A549 (cell line): Measurements from ENCODE around the gene SURF6. TPM values are rescaled to one million over a fixed set of nuclear protein-coding genes. Genes with fewer than 3 reads are reported as not detected.
A peak's percentile ranks its signal among the peaks of the same experiment; 100 is the strongest.

ENCODE experiments used
- ATAC-seq, 2 experiments: fragments of 200-7000 bp in 1 of 2; fragments of >200 bp in 1 of 2; cut with Nextera tagmentation in 1 of 2; cut with Tn5 transposase in 1 of 2; 3 replicates each; pipeline versions ENCODE4 v1.8.0 to v1.9.1; 2018 to 2020; ENCODE audit warnings: mild to moderate bottlenecking in 1 of 2, moderate library complexity in 1 of 2
- CTCF ChIA-PET: fragments of 300-600 bp; sonication (Branson Sonifier 250); formaldehyde crosslinking; extraction: SDS; loops from one replicate; lab custom pipeline; 2021; ENCODE audit warnings: antibody characterized with exemption, inconsistent platforms; lab: Yijun Ruan, JAX
- POLR2A ChIA-PET: fragments of 350-600 bp; formaldehyde crosslinking; extraction: SDS; loops from one replicate; lab custom pipeline; 2021; ENCODE audit warnings: antibody characterized with exemption, inconsistent platforms; lab: Yijun Ruan, JAX
- DNase-seq, 2 experiments: peaks; one replicate each; pipeline versions ENCODE4 v3.0.0 to v3.0.0-alpha.2; 2011 to 2016; ENCODE audit warnings: low read depth in 1 of 2, low spot score in 1 of 2
- FAIRE-seq: peaks from 2 replicates; lab custom pipeline; 2011; peaks lifted over from hg19 to GRCh38; lab: Jason Lieb, UNC
- H3K27ac ChIP-seq, 2 experiments: fragments of >200 bp; sonication (Bioruptor Twin); formaldehyde crosslinking; 3 replicates each; pipeline ENCODE4 v1.5.1; 2016 to 2017
- H3K4me1 ChIP-seq: fragments of >200 bp; sonication (Bioruptor Twin); formaldehyde crosslinking; 3 replicates; pipeline ENCODE4 v1.6.1; 2016
- H3K4me2 ChIP-seq: fragments of >200 bp; sonication (Bioruptor Twin); formaldehyde crosslinking; 3 replicates; pipeline ENCODE4 v1.6.1; 2016
- H3K4me3 ChIP-seq: fragments of >200 bp; sonication (Bioruptor Twin); formaldehyde crosslinking; 3 replicates; pipeline ENCODE4 v1.5.1; 2016
- H3K9me3 ChIP-seq: fragments of >200 bp; sonication (Bioruptor Twin); formaldehyde crosslinking; 3 replicates; pipeline ENCODE4 v1.6.1; 2016
- BHLHE40 ChIP-seq: IDR thresholded peaks from 2 replicates; pipeline ENCODE4 v1.6.1; 2012; ENCODE audit warnings: low read depth, low read length, inconsistent platforms
- CBX2 ChIP-seq: fragments of 200-600 bp; sonication (generic); IDR thresholded peaks from 2 replicates; pipeline ENCODE4 v1.6.1; 2016; ENCODE audit warnings: low read depth, mild to moderate bottlenecking, borderline replicate concordance
- EHF ChIP-seq: fragments of 250-450 bp; sonication (Bioruptor Pico); IDR thresholded peaks from 2 replicates; pipeline ENCODE4 v1.5.0; 2020; ENCODE audit warnings: mild to moderate bottlenecking
- EHMT2 ChIP-seq: fragments of 200-600 bp; sonication (generic); IDR thresholded peaks from 2 replicates; pipeline ENCODE4 v1.6.1; 2016; ENCODE audit warnings: antibody characterized with exemption, low read depth, mild to moderate bottlenecking, moderate library complexity
- ESRRA ChIP-seq: fragments of 150-350 bp; IDR thresholded peaks from 2 replicates; pipeline ENCODE4 v1.6.1; 2014; ENCODE audit warnings: mild to moderate bottlenecking, low read length, borderline replicate concordance
- FOXS1 ChIP-seq: fragments of 250-450 bp; sonication (Bioruptor Pico); IDR thresholded peaks from 2 replicates; pipeline ENCODE4 v1.5.0; 2020; ENCODE audit warnings: mild to moderate bottlenecking, moderate library complexity
- GATA3 ChIP-seq: IDR thresholded peaks from 2 replicates; pipeline ENCODE4 v1.6.1; 2012; ENCODE audit warnings: borderline replicate concordance
- HEYL ChIP-seq: fragments of 250-450 bp; sonication (Bioruptor Pico); IDR thresholded peaks from 2 replicates; pipeline ENCODE4 v1.8.0; 2021; ENCODE audit warnings: mild to moderate bottlenecking, moderate library complexity
- HOXA7 ChIP-seq: fragments of 250-450 bp; sonication (Bioruptor Pico); IDR thresholded peaks from 2 replicates; pipeline ENCODE4 v1.5.0; 2020; ENCODE audit warnings: mild to moderate bottlenecking, moderate library complexity
- HOXB13 ChIP-seq: fragments of 250-450 bp; sonication (Bioruptor Pico); IDR thresholded peaks from 2 replicates; pipeline ENCODE4 v1.5.0; 2020; ENCODE audit warnings: low read depth, mild to moderate bottlenecking, moderate library complexity
- HOXB5 ChIP-seq: fragments of 250-450 bp; sonication (Bioruptor Pico); IDR thresholded peaks from 2 replicates; pipeline ENCODE4 v1.5.0; 2020; ENCODE audit warnings: mild to moderate bottlenecking, moderate library complexity
- JUNB ChIP-seq: fragments of >200 bp; sonication (Bioruptor Twin); formaldehyde crosslinking; IDR thresholded peaks from 2 replicates; pipeline ENCODE4 v1.6.1; 2016
- KDM1A ChIP-seq: fragments of 200-600 bp; sonication (generic); IDR thresholded peaks from 2 replicates; pipeline ENCODE4 v1.6.1; 2016; ENCODE audit warnings: low read depth, mild to moderate bottlenecking
- KDM5A ChIP-seq: fragments of 200-600 bp; sonication (generic); IDR thresholded peaks from 2 replicates; pipeline ENCODE4 v1.6.1; 2016; ENCODE audit warnings: antibody characterized with exemption, mild to moderate bottlenecking
- MAZ ChIP-seq: fragments of 150-350 bp; IDR thresholded peaks from 2 replicates; pipeline ENCODE4 v1.6.1; 2014; ENCODE audit warnings: antibody characterized with exemption, low read depth, low read length, borderline replicate concordance
- NR3C1 ChIP-seq: fragments of >200 bp; sonication (Bioruptor Twin); formaldehyde crosslinking; IDR thresholded peaks from 3 replicates; pipeline ENCODE4 v1.6.1; 2017
- POLR2A ChIP-seq: IDR thresholded peaks from 2 replicates; pipeline ENCODE4 v1.6.1; 2012; ENCODE audit warnings: mild to moderate bottlenecking, low read length
- RAD21 ChIP-seq, 2 experiments: fragments of >200 bp in 1 of 2; sonication (Bioruptor Twin) in 1 of 2; formaldehyde crosslinking in 1 of 2; IDR thresholded peaks in 1 of 2; conservative IDR thresholded peaks in 1 of 2; 2 replicates in 1 of 2; 3 replicates in 1 of 2; pipeline ENCODE4 v1.6.1; 2012 to 2018; ENCODE audit warnings: inconsistent platforms in 1 of 2
- RARB ChIP-seq: fragments of 250-450 bp; sonication (Bioruptor Pico); IDR thresholded peaks from 2 replicates; pipeline ENCODE4 v1.8.0; 2021; ENCODE audit warnings: mild to moderate bottlenecking, moderate library complexity
- RNF2 ChIP-seq: fragments of 200-600 bp; sonication (generic); IDR thresholded peaks from 2 replicates; pipeline ENCODE4 v1.6.1; 2016; ENCODE audit warnings: low read depth, mild to moderate bottlenecking, antibody characterized with exemption, moderate library complexity, borderline replicate concordance
- SMC3 ChIP-seq: fragments of >200 bp; sonication (Bioruptor Twin); formaldehyde crosslinking; IDR thresholded peaks from 3 replicates; pipeline ENCODE4 v1.6.1; 2018; ENCODE audit warnings: inconsistent platforms
- TFCP2L1 ChIP-seq: fragments of 250-450 bp; sonication (Bioruptor Pico); IDR thresholded peaks from 2 replicates; pipeline ENCODE4 v1.5.0; 2021; ENCODE audit warnings: mild to moderate bottlenecking
- TP53 ChIP-seq: fragments of 250-450 bp; sonication (Bioruptor Pico); IDR thresholded peaks from 2 replicates; pipeline ENCODE4 v1.5.0; 2021; ENCODE audit warnings: mild to moderate bottlenecking, moderate library complexity
- ZC3H11A ChIP-seq: fragments of 450-650 bp; IDR thresholded peaks from 2 replicates; pipeline ENCODE4 v1.6.1; 2014; ENCODE audit warnings: antibody characterized with exemption, mild to moderate bottlenecking
- ZFP36 ChIP-seq: fragments of 450-650 bp; IDR thresholded peaks from 2 replicates; pipeline ENCODE4 v1.6.1; 2014; ENCODE audit warnings: borderline replicate concordance; ENCODE audit not compliant: partially characterized antibody
- ZSCAN20 ChIP-seq: fragments of 250-450 bp; sonication (Bioruptor Pico); IDR thresholded peaks from 2 replicates; pipeline ENCODE4 v1.8.0; 2022; ENCODE audit warnings: mild to moderate bottlenecking, moderate library complexity
- WGBS: methylation state at CpG from one replicate; pipeline ENCODE4 v1.1.6; 2017; ENCODE audit errors: missing lambda C conversion rate; 5-methylcytosine and 5-hydroxymethylcytosine counted together
- polyA minus RNA-seq: library from RNA; depleted of rRNA, polyadenylated mRNA; stranded (reverse); fragments of >200 nt; gene quantifications from 2 replicates; pipeline ENCODE4 v1.2.3, GENCODE V29; 2011; rRNA and poly(A)+ RNA removed
- polyA plus RNA-seq, 4 experiments: library from polyadenylated mRNA; depleted of rRNA in 3 of 4; stranded (reverse); fragments of >200 nt; fragmentation: RNase III in 1 of 4; extraction: RNeasy Plus Mini Kit Qiagen cat#74134 plus additional on column Dnase treatment in 1 of 4; gene quantifications; 2 replicates in 3 of 4; 3 replicates in 1 of 4; pipeline ENCODE4 v1.2.3, GENCODE V29; 2011 to 2017
- TF ChIP-seq, protein P1 (sequence below): fragments of >200 bp; sonication (Bioruptor Twin); formaldehyde crosslinking; IDR thresholded peaks from 3 replicates; pipeline ENCODE4 v1.6.1; 2016
- TF ChIP-seq, protein P2 (sequence below): IDR thresholded peaks from 2 replicates; pipeline ENCODE4 v1.6.1; 2012
- TF ChIP-seq, protein P3 (sequence below): IDR thresholded peaks from 2 replicates; pipeline ENCODE4 v1.6.1; 2012
- TF ChIP-seq, protein P4 (sequence below): IDR thresholded peaks from 2 replicates; pipeline ENCODE4 v1.6.1; 2012; ENCODE audit warnings: low read depth, borderline replicate concordance
- TF ChIP-seq, protein P5 (sequence below): fragments of >200 bp; sonication (Bioruptor Twin); formaldehyde crosslinking; IDR thresholded peaks from 3 replicates; pipeline ENCODE4 v1.5.1; 2016
- TF ChIP-seq, protein P6 (sequence below): fragments of 250-450 bp; sonication (Bioruptor Pico); IDR thresholded peaks from 2 replicates; pipeline ENCODE4 v1.5.0; 2021; ENCODE audit warnings: mild to moderate bottlenecking, moderate library complexity, borderline replicate concordance
- TF ChIP-seq, protein P7 (sequence below): fragments of >200 bp; sonication (Bioruptor Twin); formaldehyde crosslinking; IDR thresholded peaks from 2 replicates; pipeline ENCODE4 v1.6.1; 2016

Gene SURF6
- polyA plus RNA-seq (2011; rRNA removed): 7.1 and 10.5 TPM in 2 replicates
- polyA plus RNA-seq (2012; cell fraction: cytosol; rRNA removed): 21.8 and 29.4 TPM in 2 replicates
- 32.6 and 37.4 TPM in 2 replicates for polyA plus RNA-seq (2012; cell fraction: nucleus; rRNA removed)
- 23.0 to 26.8 TPM (median 25.1 TPM) in 3 replicates for polyA plus RNA-seq (2017; fragmentation: RNase III; extraction: RNeasy Plus Mini Kit Qiagen cat#74134 plus additional on column Dnase treatment)
- polyA minus RNA-seq: 2.4 and 2.8 TPM in 2 replicates

DNA sequence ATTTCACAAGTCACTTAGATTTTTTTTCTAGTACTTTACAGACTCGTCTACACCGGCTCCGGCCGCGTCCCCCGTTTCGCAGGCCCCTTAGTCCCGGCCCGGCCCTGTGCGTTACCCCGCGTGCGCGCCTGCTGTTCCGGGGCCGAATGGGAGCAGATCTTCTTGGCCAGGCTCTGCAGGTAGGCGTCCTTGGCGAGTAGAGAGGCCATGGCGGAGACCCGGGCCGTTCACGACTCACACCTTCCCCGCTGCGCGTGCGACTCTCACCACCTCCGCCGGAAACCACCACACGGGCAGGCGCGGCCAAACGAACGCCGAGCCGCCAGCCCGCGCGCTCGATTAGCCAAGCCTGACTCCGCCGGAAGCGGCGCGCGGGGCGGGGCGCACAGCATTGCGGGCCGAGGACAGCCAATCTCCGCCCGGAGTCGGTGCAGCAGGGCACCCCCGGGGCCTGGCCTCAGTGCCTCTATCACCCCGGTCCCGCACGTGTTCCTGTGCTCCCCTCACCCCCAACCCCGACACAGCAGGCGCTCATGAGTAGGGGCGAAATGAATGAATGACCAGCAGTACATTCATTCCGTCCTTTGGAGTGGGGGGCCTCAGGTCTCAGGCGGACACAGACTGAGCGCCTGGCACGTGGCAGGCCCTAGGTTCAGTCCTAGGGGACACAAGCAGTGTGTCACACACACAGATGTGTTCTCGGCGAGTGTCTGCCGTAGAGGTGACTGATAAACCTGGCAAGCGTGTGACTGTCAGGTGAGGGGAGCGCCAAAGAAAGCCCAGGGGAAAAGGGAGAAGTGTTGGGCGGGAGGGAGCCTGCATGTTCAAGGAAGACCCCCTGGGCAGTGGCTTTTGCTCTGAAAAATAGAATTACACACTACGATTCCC is at the start of gene SURF6:
SURF6 (minus strand) TSS at position 265 of the 888 bp plus-strand sequence; CDS start at position 209, 56 bp downstream.
- whole genome bisulfite sequencing: 21% methylated on average over 39 of the region's 70 CpGs
- Histone ChIP-seq H3K4me1 (peaks cover 16% of the 10 kb centered on the region), H3K4me2 (peak within 1 kb of the TSS; percentile 95), H3K4me3 (peak within 1 kb of the TSS; percentile 83), H3K9me3 (no peaks in the 10 kb centered on the region), H3K27ac (peak within 1 kb of the TSS; percentile 91 to 97)
- CTCF ChIA-PET: interaction anchor here (0.6 kb wide), 1 partner anchor 144 kb away, joined by 3 read pairs; no protein-coding TSS in a partner anchor
- FAIRE-seq (peak; percentile 78), ATAC-seq (peak; percentile 94 to 95), DNase-seq (peak; percentile 75 to 91)
- POLR2A ChIA-PET: interaction anchor here (0.7 to 1.4 kb wide), 2 partner anchors 12 to 15 kb away, joined by 3 to 5 read pairs; partner anchors contain the start of genes MED22 and RPL7A
- TF ChIP-seq TFCP2L1 (peak; percentile 22; the same call in 1 of the 2 replicates), HOXB13 (CRISPR knock-in tag) (peak; percentile 84), ZSCAN20 (CRISPR knock-in tag) (no peak), HEYL (CRISPR knock-in tag) (no peak), HOXB5 (CRISPR knock-in tag) (peak; percentile 45; the same call in 1 of the 2 replicates), FOXS1 (CRISPR knock-in tag) (peak; percentile 67; the same call in 1 of the 2 replicates), EHF (CRISPR knock-in tag) (peak; percentile 61; the same call in 1 of the 2 replicates), ESRRA (no peak), EHMT2 (no peak), SMC3 (no peak), TP53 (CRISPR knock-in tag) (peak; percentile 82), GATA3 (peak; percentile 67), BHLHE40 (peak; percentile 71), ZC3H11A (no peak), RAD21 (conservative IDR thresholded peaks at IDR 0.05 in 1 of 2, IDR thresholded peaks at IDR 0.05 in 1 of 2) (no peak), POLR2A (peak; percentile 78), ZFP36 (no peak), HOXA7 (CRISPR knock-in tag) (no peak), CBX2 (no peak), NR3C1 (no peak), JUNB (no peak), RARB (CRISPR knock-in tag) (no peak), MAZ (0 out of 2 replicates have a peak, but pooled peaks have one; percentile 62), KDM5A (peak; percentile 74), RNF2 (no peak), KDM1A (no peak)
- TF ChIP-seq, protein P1, sequence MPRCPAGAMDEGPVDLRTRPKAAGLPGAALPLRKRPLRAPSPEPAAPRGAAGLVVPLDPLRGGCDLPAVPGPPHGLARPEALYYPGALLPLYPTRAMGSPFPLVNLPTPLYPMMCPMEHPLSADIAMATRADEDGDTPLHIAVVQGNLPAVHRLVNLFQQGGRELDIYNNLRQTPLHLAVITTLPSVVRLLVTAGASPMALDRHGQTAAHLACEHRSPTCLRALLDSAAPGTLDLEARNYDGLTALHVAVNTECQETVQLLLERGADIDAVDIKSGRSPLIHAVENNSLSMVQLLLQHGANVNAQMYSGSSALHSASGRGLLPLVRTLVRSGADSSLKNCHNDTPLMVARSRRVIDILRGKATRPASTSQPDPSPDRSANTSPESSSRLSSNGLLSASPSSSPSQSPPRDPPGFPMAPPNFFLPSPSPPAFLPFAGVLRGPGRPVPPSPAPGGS: peak; percentile 84
- TF ChIP-seq, protein P2, sequence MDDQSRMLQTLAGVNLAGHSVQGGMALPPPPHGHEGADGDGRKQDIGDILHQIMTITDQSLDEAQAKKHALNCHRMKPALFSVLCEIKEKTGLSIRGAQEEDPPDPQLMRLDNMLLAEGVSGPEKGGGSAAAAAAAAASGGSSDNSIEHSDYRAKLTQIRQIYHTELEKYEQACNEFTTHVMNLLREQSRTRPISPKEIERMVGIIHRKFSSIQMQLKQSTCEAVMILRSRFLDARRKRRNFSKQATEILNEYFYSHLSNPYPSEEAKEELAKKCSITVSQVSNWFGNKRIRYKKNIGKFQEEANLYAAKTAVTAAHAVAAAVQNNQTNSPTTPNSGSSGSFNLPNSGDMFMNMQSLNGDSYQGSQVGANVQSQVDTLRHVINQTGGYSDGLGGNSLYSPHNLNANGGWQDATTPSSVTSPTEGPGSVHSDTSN: peak; percentile 84
- TF ChIP-seq, protein P3, sequence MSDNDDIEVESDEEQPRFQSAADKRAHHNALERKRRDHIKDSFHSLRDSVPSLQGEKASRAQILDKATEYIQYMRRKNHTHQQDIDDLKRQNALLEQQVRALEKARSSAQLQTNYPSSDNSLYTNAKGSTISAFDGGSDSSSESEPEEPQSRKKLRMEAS: peak; percentile 99
- TF ChIP-seq, protein P4, sequence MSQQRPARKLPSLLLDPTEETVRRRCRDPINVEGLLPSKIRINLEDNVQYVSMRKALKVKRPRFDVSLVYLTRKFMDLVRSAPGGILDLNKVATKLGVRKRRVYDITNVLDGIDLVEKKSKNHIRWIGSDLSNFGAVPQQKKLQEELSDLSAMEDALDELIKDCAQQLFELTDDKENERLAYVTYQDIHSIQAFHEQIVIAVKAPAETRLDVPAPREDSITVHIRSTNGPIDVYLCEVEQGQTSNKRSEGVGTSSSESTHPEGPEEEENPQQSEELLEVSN: peak; percentile 94
- TF ChIP-seq, protein P5, sequence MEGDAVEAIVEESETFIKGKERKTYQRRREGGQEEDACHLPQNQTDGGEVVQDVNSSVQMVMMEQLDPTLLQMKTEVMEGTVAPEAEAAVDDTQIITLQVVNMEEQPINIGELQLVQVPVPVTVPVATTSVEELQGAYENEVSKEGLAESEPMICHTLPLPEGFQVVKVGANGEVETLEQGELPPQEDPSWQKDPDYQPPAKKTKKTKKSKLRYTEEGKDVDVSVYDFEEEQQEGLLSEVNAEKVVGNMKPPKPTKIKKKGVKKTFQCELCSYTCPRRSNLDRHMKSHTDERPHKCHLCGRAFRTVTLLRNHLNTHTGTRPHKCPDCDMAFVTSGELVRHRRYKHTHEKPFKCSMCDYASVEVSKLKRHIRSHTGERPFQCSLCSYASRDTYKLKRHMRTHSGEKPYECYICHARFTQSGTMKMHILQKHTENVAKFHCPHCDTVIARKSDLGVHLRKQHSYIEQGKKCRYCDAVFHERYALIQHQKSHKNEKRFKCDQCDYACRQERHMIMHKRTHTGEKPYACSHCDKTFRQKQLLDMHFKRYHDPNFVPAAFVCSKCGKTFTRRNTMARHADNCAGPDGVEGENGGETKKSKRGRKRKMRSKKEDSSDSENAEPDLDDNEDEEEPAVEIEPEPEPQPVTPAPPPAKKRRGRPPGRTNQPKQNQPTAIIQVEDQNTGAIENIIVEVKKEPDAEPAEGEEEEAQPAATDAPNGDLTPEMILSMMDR: no peak
- TF ChIP-seq, protein P6, sequence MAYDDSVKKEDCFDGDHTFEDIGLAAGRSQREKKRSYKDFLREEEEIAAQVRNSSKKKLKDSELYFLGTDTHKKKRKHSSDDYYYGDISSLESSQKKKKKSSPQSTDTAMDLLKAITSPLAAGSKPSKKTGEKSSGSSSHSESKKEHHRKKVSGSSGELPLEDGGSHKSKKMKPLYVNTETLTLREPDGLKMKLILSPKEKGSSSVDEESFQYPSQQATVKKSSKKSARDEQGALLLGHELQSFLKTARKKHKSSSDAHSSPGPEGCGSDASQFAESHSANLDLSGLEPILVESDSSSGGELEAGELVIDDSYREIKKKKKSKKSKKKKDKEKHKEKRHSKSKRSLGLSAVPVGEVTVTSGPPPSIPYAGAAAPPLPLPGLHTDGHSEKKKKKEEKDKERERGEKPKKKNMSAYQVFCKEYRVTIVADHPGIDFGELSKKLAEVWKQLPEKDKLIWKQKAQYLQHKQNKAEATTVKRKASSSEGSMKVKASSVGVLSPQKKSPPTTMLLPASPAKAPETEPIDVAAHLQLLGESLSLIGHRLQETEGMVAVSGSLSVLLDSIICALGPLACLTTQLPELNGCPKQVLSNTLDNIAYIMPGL: no peak
- TF ChIP-seq, protein P7, sequence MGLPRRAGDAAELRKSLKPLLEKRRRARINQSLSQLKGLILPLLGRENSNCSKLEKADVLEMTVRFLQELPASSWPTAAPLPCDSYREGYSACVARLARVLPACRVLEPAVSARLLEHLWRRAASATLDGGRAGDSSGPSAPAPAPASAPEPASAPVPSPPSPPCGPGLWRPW: no peak
